Activated CD8-positive, alpha-beta T cell treated with anti-CD3 and anti-CD28 coated beads, Interleukin-2, amount 10 ng/mL, durations not matched to agents 7 days and 5 days (primary cell): ENCODE data around the gene ARMH2. TPM values are rescaled to one million over a fixed set of nuclear protein-coding genes. Genes with fewer than 3 reads are reported as not detected.
"Not testable (repeated sequence)": the region's sequence is repeated elsewhere in the genome, so short reads cannot be mapped to it uniquely, and the experiment has no call there.

Experiments
- ATAC-seq: fragments of 150-1000 bp; cut with Tn5 transposase; one replicate; pipeline ENCODE4 v1.10.0; 2021; ENCODE audit warnings: moderate library complexity
- CTCF ChIA-PET: fragments of 350-600 bp; sonication (Branson Sonifier 250); formaldehyde crosslinking; loops from one replicate; lab custom pipeline; 2021; ENCODE audit warnings: antibody characterized with exemption; lab: Charles Lee
- POLR2A ChIA-PET: fragments of 350-600 bp; sonication (Branson Sonifier 250); formaldehyde crosslinking; loops from one replicate; lab custom pipeline; 2021; ENCODE audit warnings: antibody characterized with exemption; lab: Charles Lee
- DNase-seq: peaks from one replicate; pipeline ENCODE4 v3.0.0-alpha.2; 2020
- H3K27ac Mint-ChIP-seq: one replicate; pipeline ENCODE4 v1.8.0; 2021; ENCODE audit warnings: mild to moderate bottlenecking, mixed read lengths
- H3K27me3 Mint-ChIP-seq: one replicate; pipeline ENCODE4 v1.8.0; 2021; ENCODE audit warnings: low read depth, mixed read lengths
- H3K36me3 Mint-ChIP-seq: one replicate; pipeline ENCODE4 v1.8.0; 2021; ENCODE audit warnings: low read depth, mixed read lengths
- H3K4me1 Mint-ChIP-seq: one replicate; pipeline ENCODE4 v1.8.0; 2021; ENCODE audit warnings: low read depth, mixed read lengths
- H3K4me3 Mint-ChIP-seq: one replicate; pipeline ENCODE4 v1.8.0; 2021; ENCODE audit warnings: mild to moderate bottlenecking, mixed read lengths
- H3K9me3 Mint-ChIP-seq: one replicate; pipeline ENCODE4 v1.8.0; 2022; ENCODE audit warnings: mixed read lengths; ENCODE audit not compliant: insufficient read depth
- total RNA-seq, 2 experiments: library from RNA; stranded (reverse); gene quantifications; one replicate each; pipeline ENCODE4 v1.2.3, GENCODE V29; 2021

ARMH2 gene
- total RNA-seq, 2 experiments from 2014 or later: 0.97 to 1.7 TPM

DNA sequence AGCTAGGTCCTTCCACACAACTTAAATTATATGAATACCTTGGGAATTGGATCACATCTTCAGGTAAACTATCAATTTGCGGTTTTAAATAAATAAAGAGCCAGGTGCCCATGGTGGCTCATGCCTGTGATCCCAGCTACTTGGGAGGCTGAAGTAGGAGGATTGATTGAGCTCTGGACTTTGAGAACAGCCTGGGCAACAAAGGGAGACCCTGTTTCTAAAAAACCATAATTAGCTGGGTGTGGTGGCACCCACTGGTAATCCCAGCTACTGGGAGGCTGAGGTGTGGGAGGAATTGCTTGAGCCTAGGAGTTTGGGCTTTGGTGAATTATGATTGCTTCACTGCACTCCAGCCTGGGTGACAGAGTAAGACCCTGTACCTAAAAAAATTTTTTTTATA is 20.6 kb downstream of the ARMH2 start:
- H3K27ac Mint-ChIP-seq: no peak overlapping the region
- no peaks in the 10 kb centered on the region for H3K27me3 Mint-ChIP-seq
- POLR2A ChIA-PET: no interaction called here
- peaks cover 67% of the 10 kb centered on the region for H3K36me3 Mint-ChIP-seq
- CTCF ChIA-PET: interaction anchor here (1.2 kb wide), 1 partner anchor 156 kb away, joined by 3 read pairs; no protein-coding TSS in a partner anchor
- DNase-seq: no peak
- peak overlapping the region; percentile 99 for H3K4me3 Mint-ChIP-seq
- H3K4me1 Mint-ChIP-seq: peaks cover 45% of the 10 kb centered on the region
- ATAC-seq: no peak
- H3K9me3 Mint-ChIP-seq: no peaks in the 10 kb centered on the region

DNA sequence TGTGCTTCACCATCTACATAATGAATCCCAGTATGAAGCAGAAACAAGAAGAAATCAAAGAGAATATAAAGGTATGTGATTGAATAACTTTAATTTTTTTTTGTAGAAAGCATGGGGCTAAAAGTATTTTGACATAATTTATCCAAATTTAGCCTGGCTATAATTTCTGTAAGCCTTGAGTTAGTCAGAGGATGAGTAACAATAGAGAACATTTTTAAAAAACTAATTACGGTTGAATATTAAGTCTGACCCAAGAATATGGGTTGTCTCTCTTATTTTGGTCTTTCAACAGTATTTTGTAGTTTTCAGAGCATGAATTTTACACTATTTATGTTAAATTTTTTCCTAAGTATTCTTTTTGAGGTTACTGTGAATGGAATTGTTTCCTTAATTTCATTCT is 21.5 kb downstream of the ARMH2 start:
- no peak overlapping the region for H3K27ac Mint-ChIP-seq
- ATAC-seq (no peak), DNase-seq (no peak)
- POLR2A ChIA-PET: interaction anchor here (0.6 kb wide), 1 partner anchor 338 kb away, joined by 3 read pairs; no protein-coding TSS in a partner anchor
- H3K4me3 Mint-ChIP-seq: peak overlapping the region; percentile 99
- H3K9me3 Mint-ChIP-seq: no peaks in the 10 kb centered on the region
- H3K27me3 Mint-ChIP-seq: no peaks in the 10 kb centered on the region
- CTCF ChIA-PET: interaction anchor here (1.2 to 2.2 kb wide), 3 partner anchors 157 to 294 kb away, joined by 3 to 10 read pairs (median 5); no protein-coding TSS in a partner anchor
- H3K36me3 Mint-ChIP-seq: peaks cover 58% of the 10 kb centered on the region
- H3K4me1 Mint-ChIP-seq: peaks cover 45% of the 10 kb centered on the region

DNA sequence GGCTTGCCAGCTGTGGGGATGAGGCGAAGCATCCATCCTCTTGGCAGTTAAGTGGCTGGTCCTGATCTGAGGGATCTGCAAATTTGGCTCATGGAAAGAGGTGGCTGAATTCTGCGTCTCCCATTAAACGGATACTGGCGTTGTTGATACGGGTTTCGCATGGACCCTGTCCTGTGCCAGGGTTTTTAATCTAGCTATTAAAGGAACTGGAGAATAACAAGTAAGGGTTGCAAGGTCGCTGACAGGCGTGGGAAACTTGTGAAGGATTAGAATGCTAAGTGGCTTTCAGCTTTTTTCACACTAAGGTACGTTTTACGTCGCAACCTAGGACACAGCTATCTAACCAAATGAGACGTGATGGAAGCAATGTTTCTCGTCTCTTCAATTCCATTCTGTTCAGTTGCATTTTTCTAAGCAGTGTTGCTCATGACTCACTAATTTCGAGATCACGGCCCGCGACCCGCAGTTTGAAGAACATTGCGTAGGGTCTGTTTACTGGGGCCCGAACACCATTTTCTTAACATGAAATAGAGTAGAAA is 23.1 kb downstream of the ARMH2 start:
- ATAC-seq (no peak), DNase-seq (no peak)
- Mint-ChIP-seq H3K27me3 (no peaks in the 10 kb centered on the region), H3K36me3 (peaks cover 44% of the 10 kb centered on the region), H3K4me1 (peaks cover 43% of the 10 kb centered on the region), H3K9me3 (no peaks in the 10 kb centered on the region), H3K4me3 (peak overlapping the region; percentile 99), H3K27ac (peak overlapping the region; percentile 100)
- ChIA-PET POLR2A (interaction anchor here (0.6 to 3.1 kb wide), 14 partner anchors 9 to 295 kb away, joined by 3 to 22 read pairs (median 4); partner anchors contain the start of gene C6orf62), CTCF (interaction anchor here (0.6 to 2.2 kb wide), 6 partner anchors 8 to 295 kb away, joined by 3 to 10 read pairs (median 4); partner anchors contain the start of gene C6orf62)

DNA sequence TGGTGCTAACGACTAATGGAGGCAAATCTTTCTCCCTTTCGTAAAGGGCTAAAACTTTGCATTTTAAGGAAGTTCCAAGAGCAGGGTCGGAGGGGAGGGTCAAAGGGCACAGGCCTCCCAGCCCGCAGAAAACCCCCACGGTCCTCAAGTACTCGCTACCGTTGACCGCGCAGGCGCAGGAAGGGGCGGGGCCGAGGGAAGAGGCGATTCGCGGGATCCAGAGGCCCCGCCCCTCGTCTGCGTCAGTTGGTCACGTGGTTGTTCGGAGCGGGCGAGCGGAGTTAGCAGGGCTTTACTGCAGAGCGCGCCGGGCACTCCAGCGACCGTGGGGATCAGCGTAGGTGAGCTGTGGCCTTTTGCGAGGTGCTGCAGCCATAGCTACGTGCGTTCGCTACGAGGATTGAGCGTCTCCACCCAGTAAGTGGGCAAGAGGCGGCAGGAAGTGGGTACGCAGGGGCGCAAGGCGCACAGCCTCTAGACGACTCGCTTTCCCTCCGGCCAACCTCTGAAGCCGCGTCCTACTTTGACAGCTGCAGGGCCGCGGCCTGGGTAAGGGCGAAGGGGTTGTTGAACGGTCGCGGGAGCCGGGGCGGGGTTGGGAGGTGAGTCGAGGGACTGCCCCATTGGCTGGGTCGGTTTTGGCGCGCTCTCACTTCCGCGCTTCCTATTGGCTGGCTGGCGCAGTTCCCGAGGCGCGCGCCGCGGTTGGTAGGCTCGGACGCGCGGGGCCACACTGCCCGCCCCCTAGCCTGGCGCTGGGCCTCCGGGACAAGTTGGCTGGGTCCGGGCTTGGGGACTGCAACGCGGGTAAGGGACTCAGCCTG is 23.8 kb downstream of the ARMH2 start, which contains the start of gene GMNN:
Gene GMNN (plus strand): TSS at position 242 of the 824 bp plus-strand sequence. CDS start 2,310 bp downstream, outside the sequence.
- Mint-ChIP-seq H3K4me1 (peaks cover 37% of the 10 kb centered on the region), H3K4me3 (peak within 1 kb of the TSS; percentile 99), H3K27me3 (no peaks in the 10 kb centered on the region), H3K9me3 (no peaks in the 10 kb centered on the region), H3K36me3 (peaks cover 38% of the 10 kb centered on the region), H3K27ac (peak within 1 kb of the TSS; percentile 100)
- ATAC-seq: peak; percentile 97
- ChIA-PET CTCF (interaction anchor here (1.1 to 2.2 kb wide), 4 partner anchors 81 to 296 kb away, joined by 3 to 10 read pairs (median 6); no protein-coding TSS in a partner anchor), POLR2A (interaction anchor here (0.6 to 3.1 kb wide), 12 partner anchors 9 to 296 kb away, joined by 3 to 22 read pairs (median 4); partner anchors contain the start of gene C6orf62)
- peak; percentile 99 for DNase-seq

DNA sequence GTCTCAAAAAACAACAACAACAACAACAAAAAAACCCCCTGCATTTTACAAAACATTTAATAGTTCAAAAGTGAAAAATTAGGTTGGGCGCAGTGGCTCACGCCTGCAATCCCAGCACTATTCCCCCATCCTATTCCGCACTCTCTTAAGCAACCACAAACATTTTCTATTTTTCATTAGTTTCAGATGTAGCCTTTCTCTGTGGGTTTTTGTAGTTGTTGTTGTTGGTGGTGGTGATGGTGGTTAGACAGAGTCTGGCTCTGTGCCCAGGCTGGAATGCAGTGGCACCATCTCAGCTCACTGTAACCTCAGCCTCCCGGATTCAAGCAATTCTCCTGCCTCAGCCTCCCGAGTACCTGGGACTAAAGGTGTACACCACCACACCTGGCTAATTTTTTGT is 30.4 kb downstream of the ARMH2 start:
- Mint-ChIP-seq H3K4me3 (no peak overlapping the region), H3K36me3 (no peaks in the 10 kb centered on the region), H3K4me1 (peaks cover 2% of the 10 kb centered on the region), H3K9me3 (no peaks in the 10 kb centered on the region), H3K27ac (no peak overlapping the region), H3K27me3 (no peaks in the 10 kb centered on the region)
- ChIA-PET CTCF (interaction anchor here (0.7 to 3.9 kb wide), 5 partner anchors 15 to 485 kb away, joined by 3 to 46 read pairs (median 3); no protein-coding TSS in a partner anchor), POLR2A (no interaction called here)
- no peak for ATAC-seq
- no peak for DNase-seq

DNA sequence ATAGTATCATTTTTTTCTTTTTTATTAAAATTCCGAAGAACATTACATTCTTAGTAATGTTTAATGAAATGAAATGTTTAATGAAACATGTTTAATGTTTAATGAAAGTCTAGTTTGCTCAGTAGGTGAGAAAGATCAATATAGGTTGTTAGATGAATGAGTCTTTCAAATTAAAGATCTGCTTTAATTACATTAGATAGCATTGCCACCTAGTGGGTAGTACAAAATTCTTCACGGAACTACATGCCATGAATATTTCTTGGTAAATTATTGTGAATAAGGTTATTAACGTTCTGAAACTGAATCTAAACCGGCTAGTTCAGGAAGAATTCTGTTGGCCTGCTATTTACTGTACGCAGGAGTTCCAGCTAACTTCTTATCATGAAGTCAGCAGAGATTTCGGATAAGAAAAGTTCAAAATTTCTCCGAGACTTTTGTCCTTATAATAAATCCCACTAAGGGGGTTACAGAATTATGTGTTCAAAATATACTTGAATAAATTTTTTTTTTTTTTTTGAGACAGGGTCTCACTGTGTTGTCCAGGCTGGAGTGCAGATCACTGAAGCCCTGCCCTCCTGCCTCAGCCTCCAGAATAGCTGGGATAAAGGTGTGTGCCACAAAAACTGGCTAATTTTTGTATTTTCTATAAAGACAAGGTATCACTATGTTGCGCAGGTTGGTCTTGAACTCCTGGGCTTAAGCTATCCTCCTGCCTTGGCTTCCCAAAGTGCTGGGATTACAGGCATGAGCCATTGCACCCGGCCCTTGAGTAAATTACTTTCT is 31.8 kb downstream of the ARMH2 start:
- ATAC-seq (peak; percentile 60), DNase-seq (no peak)
- ChIA-PET CTCF (interaction anchor here (0.7 to 3.9 kb wide), 13 partner anchors 9 to 483 kb away, joined by 3 to 46 read pairs (median 3); partner anchors contain the start of gene C6orf62), POLR2A (no interaction called here)
- H3K9me3 Mint-ChIP-seq: no peaks in the 10 kb centered on the region
- H3K4me1 Mint-ChIP-seq: peaks cover 3% of the 10 kb centered on the region
- H3K27me3 Mint-ChIP-seq: no peaks in the 10 kb centered on the region
- no peaks in the 10 kb centered on the region for H3K36me3 Mint-ChIP-seq
- H3K4me3 Mint-ChIP-seq: no peak overlapping the region
- H3K27ac Mint-ChIP-seq: no peak overlapping the region

DNA sequence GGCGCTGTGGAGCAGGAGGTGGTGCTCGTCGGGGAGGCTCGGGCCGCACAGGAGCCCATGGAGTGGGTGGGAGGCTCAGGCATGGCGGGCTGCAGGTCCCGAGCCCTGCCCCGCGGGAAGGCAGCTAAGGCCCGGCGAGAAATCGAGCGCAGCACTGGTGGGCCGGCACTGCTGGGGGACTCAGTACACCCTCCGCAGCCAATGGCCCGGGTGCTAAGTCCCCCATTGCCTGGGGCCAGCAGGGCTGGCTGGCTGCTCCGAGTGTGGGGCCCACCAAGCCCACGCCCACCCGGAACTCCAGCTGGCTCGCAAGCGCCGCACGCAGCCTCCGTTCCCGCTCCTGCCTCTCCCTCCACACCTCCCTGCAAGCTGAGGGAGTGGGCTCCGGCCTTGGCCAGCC is 32.7 kb downstream of the ARMH2 start:
- not testable (repeated sequence) for H3K27ac Mint-ChIP-seq, H3K27me3 Mint-ChIP-seq, H3K4me3 Mint-ChIP-seq, H3K4me1 Mint-ChIP-seq, ATAC-seq, DNase-seq, H3K9me3 Mint-ChIP-seq, H3K36me3 Mint-ChIP-seq
- ChIA-PET POLR2A (interaction anchor here (1.1 kb wide), 1 partner anchor 9 kb away, joined by 5 read pairs; the partner anchor contains the start of gene GMNN), CTCF (interaction anchor here (0.7 to 3.9 kb wide), 6 partner anchors 47 to 219 kb away, joined by 3 to 46 read pairs (median 4); partner anchors contain the start of gene C6orf62)

DNA sequence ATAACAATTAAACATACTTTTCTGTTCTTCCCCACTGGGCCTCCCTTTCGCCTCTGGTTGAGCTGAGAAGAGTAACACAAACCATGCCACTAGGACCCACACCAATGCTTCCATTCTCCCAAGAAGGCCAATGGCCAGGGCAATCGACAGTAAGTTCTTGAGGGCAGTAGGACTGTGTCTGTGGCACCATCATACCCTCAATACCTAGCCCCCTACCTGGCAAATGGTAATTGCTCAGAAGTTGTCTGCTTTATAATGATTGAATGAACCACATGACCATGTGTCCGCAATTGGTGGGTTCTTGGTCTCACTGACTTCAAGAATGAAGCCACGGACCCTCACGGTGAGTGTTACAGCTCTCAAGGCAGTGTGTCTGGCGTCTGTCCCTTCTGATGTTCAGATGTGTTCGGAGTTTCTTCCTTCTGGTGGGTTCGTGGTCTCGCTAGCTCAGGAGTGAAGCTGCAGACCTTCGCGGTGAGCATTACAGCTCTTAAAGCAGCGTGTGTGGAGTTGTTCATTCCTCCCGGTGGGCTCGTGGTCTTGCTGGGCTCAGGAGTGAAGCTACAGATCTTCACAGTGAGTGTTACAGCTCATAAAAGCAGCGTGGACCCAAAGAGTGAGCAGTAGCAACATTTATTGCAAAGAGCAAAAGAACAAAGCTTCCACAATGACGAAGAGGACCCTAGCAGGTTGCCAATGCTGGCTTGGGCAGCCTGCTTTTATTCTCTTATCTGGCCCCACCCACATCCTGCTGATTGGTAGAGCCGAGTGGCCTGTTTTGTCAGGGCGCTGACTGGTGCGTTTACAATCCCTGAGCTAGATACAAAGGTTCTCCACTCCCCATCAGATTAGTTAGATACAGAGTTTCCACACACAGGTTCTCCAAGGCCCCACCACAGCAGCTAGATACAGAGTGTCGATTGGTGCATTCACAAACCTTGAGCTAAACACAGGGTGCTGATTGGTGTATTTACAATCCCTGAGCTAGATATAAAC is 33.6 kb downstream of the ARMH2 start:
- POLR2A ChIA-PET: interaction anchor here (0.8 to 1.1 kb wide), 2 partner anchors 10 to 39 kb away, joined by 3 to 5 read pairs; partner anchors contain the start of gene GMNN
- not testable (repeated sequence) for H3K27ac Mint-ChIP-seq

DNA sequence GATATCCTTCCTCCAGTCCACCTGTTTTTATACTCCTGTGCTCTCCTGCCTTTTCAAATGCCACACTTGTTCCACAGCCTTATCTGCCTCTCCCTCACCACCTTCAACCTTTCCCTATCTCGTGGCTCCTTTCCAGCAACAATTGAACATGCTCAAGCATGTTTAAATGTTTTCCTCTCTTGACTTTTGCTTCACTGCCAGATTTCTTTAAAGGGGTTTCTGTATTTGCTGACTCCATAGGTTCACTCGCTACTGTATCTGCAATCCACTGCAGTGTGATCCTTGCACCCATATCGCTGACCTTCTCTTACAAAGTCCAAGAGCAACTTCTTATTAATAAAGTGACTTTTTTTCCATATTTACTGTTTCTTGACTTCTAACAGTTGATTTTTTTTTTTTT is 35.1 kb downstream of the ARMH2 start:
- Mint-ChIP-seq H3K27me3 (no peaks in the 10 kb centered on the region), H3K9me3 (no peaks in the 10 kb centered on the region), H3K27ac (no peak overlapping the region), H3K4me3 (no peak overlapping the region), H3K36me3 (no peaks in the 10 kb centered on the region), H3K4me1 (peaks cover 7% of the 10 kb centered on the region)
- CTCF ChIA-PET: no interaction called here
- POLR2A ChIA-PET: interaction anchor here (0.9 kb wide), 1 partner anchor 42 kb away, joined by 5 read pairs; no protein-coding TSS in a partner anchor
- DNase-seq (no peak), ATAC-seq (no peak)

More for the DNA sequence above, 33.6 kb downstream of the ARMH2 start:
- not testable (repeated sequence) for H3K27me3 Mint-ChIP-seq, H3K36me3 Mint-ChIP-seq, ATAC-seq, DNase-seq, H3K4me3 Mint-ChIP-seq, H3K9me3 Mint-ChIP-seq, H3K4me1 Mint-ChIP-seq
- CTCF ChIA-PET: interaction anchor here (0.7 to 3.9 kb wide), 4 partner anchors 46 to 183 kb away, joined by 3 to 46 read pairs (median 4); partner anchors contain the start of gene C6orf62

DNA sequence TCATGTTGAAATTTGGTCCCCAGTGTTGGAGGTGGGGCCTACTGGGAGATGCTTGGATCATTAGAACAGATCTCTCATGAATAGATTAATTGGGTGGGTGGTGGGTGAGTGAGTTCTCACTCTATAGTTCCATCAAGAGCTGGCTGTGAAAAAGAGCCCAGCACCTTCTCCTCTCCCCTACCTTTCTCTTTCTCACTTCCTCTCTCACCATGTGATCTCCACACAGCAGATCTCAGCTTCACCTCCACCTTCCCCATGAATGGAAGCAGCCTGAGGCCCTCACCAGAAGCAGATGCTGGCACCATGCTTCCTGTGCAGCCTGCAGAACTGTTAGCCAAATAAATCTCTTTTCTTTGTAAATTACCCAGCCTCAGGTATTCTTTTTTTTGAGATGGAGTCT is 36.9 kb downstream of the ARMH2 start:
- H3K27me3 Mint-ChIP-seq: no peaks in the 10 kb centered on the region
- no peak for DNase-seq
- H3K36me3 Mint-ChIP-seq: no peaks in the 10 kb centered on the region
- no peak overlapping the region for H3K27ac Mint-ChIP-seq
- no peak for ATAC-seq
- CTCF ChIA-PET: interaction anchor here (1.3 kb wide), 1 partner anchor 12 kb away, joined by 3 read pairs; no protein-coding TSS in a partner anchor
- H3K4me3 Mint-ChIP-seq: no peak overlapping the region
- H3K9me3 Mint-ChIP-seq: no peaks in the 10 kb centered on the region
- peaks cover 7% of the 10 kb centered on the region for H3K4me1 Mint-ChIP-seq
- POLR2A ChIA-PET: interaction anchor here (0.6 kb wide), 1 partner anchor 106 kb away, joined by 3 read pairs; no protein-coding TSS in a partner anchor
